Adrenal gland (tissue), 12 donors: ENCODE data around the gene TWIST2. TPM values are rescaled to one million over a fixed set of nuclear protein-coding genes. Genes with fewer than 3 reads are reported as not detected.
A peak's percentile ranks its signal among the peaks of the same experiment; 100 is the strongest.

Source experiments
- DNase-seq, 7 donors: peaks; one replicate each; pipeline ENCODE4 v3.0.0-alpha.2; 2019 to 2020
- H3K27ac ChIP-seq, 5 donors: fragments of 200-600 bp; sonication (generic) in 4 of 5; 1 replicate in 3 of 5; 2 replicates in 2 of 5; pipeline versions ENCODE4 v1.5.1 to v1.8.0; 2016 to 2020; ENCODE audit warnings: mild to moderate bottlenecking in 1 of 5
- H3K27me3 ChIP-seq: fragments of 200-600 bp; 2 replicates; pipeline ENCODE4 v1.8.0; 2021
- H3K36me3 ChIP-seq, 2 donors: fragments of 200-600 bp; replicated peaks in 1 of 2; 1 replicate in 1 of 2; 2 replicates in 1 of 2; pipeline versions ENCODE4 v1.5.1 to v1.8.0; 2018 to 2022
- H3K4me1 ChIP-seq, 2 donors: fragments of 200-600 bp; replicated peaks in 1 of 2; 1 replicate in 1 of 2; 2 replicates in 1 of 2; pipeline versions ENCODE4 v1.5.1 to v1.8.0; 2018 to 2021
- H3K4me3 ChIP-seq, 4 donors: fragments of 200-600 bp; sonication (generic) in 3 of 4; one replicate each; pipeline ENCODE4 v1.5.1; 2016 to 2018
- H3K9me3 ChIP-seq, 3 donors: fragments of 200-600 bp; sonication (generic) in 1 of 3; replicated peaks in 1 of 3; 1 replicate in 2 of 3; 2 replicates in 1 of 3; pipeline versions ENCODE4 v1.5.1 to v1.8.0; 2016 to 2021
- POLR2A ChIP-seq, 2 donors: fragments of 450-650 bp; IDR thresholded peaks; one replicate each; pipeline ENCODE4 v1.6.1; 2017; ENCODE audit warnings: antibody characterized with exemption in 2 of 2, mild to moderate bottlenecking in 2 of 2, moderate library complexity in 1 of 2
- WGBS, 4 donors: extraction: QIAGEN DNeasy Blood & Tissue Kit in 2 of 4; methylation state at CpG; one replicate each; pipeline versions ENCODE4 v1.1.5 to v1.1.7; 2013 to 2017; 5-methylcytosine and 5-hydroxymethylcytosine counted together
- intact Hi-C, 2 donors: fragments of 100-400 bp; cut with DNase I; formaldehyde crosslinking; loops; one replicate each; pipeline versions ENCODE4 v1.14.1 to v1.15.0; 2022 to 2023
- polyA plus RNA-seq, 3 donors: library from polyadenylated mRNA; stranded (reverse); fragments of 200-250 nt in 2 of 3; fragments of 350-450 nt in 1 of 3; fragmentation: Illumina TruSeq in 1 of 3; extraction: RNeasy Lipid Tissue Mini Kit (QIAGEN cat#74804) in 1 of 3; gene quantifications; one replicate each; pipeline ENCODE4 v1.2.3, GENCODE V29; 2013 to 2014
- total RNA-seq, 9 donors: library from RNA; depleted of rRNA in 4 of 9; stranded (reverse); fragments of >200 nt in 4 of 9; fragments of 120-200 nt in 1 of 9; fragmentation: NEBNext Ultra II Directional in 1 of 9; extraction: Animal tissue kit (Norgen Biotek cat#: 25700) in 1 of 9; gene quantifications; one replicate each; pipeline versions ENCODE4 v1.1.0 to v1.2.4, GENCODE V29; 2013 to 2023
- TF ChIP-seq, protein P1 (sequence below), 6 experiments: fragments of 450-650 bp in 4 of 6; fragments of 200-600 bp in 2 of 6; sonication (generic) in 1 of 6; IDR thresholded peaks; 1 replicate in 5 of 6; 2 replicates in 1 of 6; pipeline versions ENCODE4 v1.5.1 to v1.8.0; 2016 to 2021; ENCODE audit warnings: antibody characterized with exemption in 6 of 6, mild to moderate bottlenecking in 2 of 6, moderate library complexity in 1 of 6
- donor health status: healthy with polysubstance abuse.
- donor health status: Bipolar disorder and iron deficiency.
- donor health status: DM: yes; HTN: yes; CAD: no.
- donor health status: DM: no; HTN: no; CAD: no.
- donor health status: DM: no; HTN: no; CAD: no.
- donor health status: DM: yes; HTN: yes; CAD: no.

TWIST2 gene
- total and polyA plus RNA-seq, 12 donors, result 1.0 to 20.5 (median 6.0) TPM

DNA sequence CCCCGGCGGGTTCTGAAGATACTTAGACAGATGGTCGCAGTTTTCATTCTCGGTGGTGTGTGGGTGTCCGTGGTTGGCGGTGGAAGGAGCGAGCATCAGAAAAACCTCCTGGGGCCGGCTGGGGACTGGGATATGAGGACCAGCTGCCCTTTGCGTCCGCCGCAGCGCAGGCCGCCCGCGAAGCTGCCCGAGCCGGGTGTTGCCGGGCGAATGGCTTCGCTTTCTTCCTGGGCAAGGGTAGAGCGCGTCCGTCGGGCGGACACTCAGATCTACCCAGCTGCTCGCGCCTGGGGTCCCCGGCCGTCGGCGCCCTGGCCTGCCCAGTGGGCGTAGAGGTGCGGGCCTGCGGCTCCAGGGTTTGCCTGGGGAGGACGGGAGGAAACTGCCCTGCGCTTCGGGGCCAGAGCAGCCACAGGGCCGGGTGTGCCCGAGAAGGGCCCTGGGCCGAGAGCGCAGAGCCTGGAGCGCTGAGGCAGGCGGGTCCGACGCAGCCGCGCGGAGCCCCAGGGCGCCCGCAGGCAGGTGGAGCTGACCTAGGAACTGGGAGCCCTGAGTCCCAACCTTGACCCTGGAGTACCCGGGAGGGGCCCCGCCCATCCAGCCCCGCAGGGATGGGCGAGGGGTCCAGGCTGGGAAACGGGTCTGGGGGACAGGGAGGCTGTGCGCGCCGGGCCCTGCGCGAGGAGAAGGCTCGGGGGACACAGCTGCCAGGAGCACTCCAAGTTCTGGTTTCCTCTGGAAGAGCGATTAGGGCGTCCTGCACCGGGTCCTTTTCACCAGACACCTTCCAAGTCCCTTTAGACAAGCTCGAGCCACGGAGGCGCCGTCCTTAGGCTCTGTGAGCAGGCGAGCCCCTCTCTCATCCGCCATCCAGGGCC is 1.3 kb downstream of the TWIST2 start:
- WGBS, 4 donors, result 7 to 23% (median 11%) methylated on average over 16 to 70 of the region's 70 CpGs
- no peaks in the 10 kb centered on the region for H3K9me3 ChIP-seq
- TF ChIP-seq, protein P1, sequence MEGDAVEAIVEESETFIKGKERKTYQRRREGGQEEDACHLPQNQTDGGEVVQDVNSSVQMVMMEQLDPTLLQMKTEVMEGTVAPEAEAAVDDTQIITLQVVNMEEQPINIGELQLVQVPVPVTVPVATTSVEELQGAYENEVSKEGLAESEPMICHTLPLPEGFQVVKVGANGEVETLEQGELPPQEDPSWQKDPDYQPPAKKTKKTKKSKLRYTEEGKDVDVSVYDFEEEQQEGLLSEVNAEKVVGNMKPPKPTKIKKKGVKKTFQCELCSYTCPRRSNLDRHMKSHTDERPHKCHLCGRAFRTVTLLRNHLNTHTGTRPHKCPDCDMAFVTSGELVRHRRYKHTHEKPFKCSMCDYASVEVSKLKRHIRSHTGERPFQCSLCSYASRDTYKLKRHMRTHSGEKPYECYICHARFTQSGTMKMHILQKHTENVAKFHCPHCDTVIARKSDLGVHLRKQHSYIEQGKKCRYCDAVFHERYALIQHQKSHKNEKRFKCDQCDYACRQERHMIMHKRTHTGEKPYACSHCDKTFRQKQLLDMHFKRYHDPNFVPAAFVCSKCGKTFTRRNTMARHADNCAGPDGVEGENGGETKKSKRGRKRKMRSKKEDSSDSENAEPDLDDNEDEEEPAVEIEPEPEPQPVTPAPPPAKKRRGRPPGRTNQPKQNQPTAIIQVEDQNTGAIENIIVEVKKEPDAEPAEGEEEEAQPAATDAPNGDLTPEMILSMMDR (IDR thresholded peaks at IDR 0.05), result no peak
- TF ChIP-seq POLR2A (IDR thresholded peaks at IDR 0.05), result no peak
- no peaks in the 10 kb centered on the region for H3K36me3 ChIP-seq
- H3K27me3 ChIP-seq, result peaks cover 42% of the 10 kb centered on the region
- H3K4me3 ChIP-seq, result peak overlapping the region in 1 of 4 donors; percentile 56
- no peak for DNase-seq
- peaks cover 0 to 8% of the 10 kb centered on the region in 2 donors for H3K4me1 ChIP-seq
- peak overlapping the region in 1 of 5 donors; percentile 84 for H3K27ac ChIP-seq
- intact Hi-C loops, result loop anchor here in 1 of 2 donors (10.0 kb wide), 1 partner anchor 116 kb away; no protein-coding TSS in a partner anchor

GRCh38 chr2:238850091-238850490 is 2.2 kb downstream of the TWIST2 start:
- intact Hi-C loops, result no loop called here
- Histone ChIP-seq H3K4me1 (peaks cover 0 to 8% of the 10 kb centered on the region in 2 donors), H3K27ac (no peak overlapping the region), H3K9me3 (no peaks in the 10 kb centered on the region), H3K4me3 (peak overlapping the region in 1 of 4 donors; percentile 56), H3K36me3 (no peaks in the 10 kb centered on the region), H3K27me3 (peaks cover 42% of the 10 kb centered on the region)
- no peak for TF ChIP-seq POLR2A (IDR thresholded peaks at IDR 0.05)
- TF ChIP-seq, protein P1 (IDR thresholded peaks at IDR 0.05), result no peak
- 63 to 86% (median 79%) methylated on average over 2 of the region's 2 CpGs for WGBS, 4 donors
- no peak for DNase-seq

DNA sequence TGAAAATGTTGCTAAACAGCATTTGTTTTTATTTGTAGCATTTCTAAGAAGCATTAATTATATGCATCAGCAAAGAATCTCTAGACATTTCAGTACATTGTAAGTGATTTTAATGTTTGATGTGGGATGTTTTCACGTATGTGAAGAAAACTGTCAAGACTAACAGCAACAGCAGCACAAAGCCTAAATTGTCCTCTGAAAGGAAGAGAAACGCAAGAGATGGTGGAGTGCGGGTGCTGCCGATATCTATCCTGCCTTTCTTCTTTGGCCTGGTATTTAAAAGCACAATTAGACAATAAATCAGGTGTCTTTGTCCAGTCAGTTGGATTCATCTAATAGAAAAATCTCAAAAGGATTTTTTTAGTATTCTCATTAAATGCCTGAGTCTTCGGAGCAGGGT is 3.1 kb downstream of the TWIST2 start:
- intact Hi-C loops, result no loop called here
- WGBS, 4 donors, result 69 to 78% (median 73%) methylated on average over 5 of the region's 5 CpGs
- no peak overlapping the region for H3K27ac ChIP-seq
- peaks cover 42% of the 10 kb centered on the region for H3K27me3 ChIP-seq
- H3K4me1 ChIP-seq, result peaks cover 0 to 8% of the 10 kb centered on the region in 2 donors
- H3K9me3 ChIP-seq, result no peaks in the 10 kb centered on the region
- no peak overlapping the region for H3K4me3 ChIP-seq
- no peak for TF ChIP-seq POLR2A (IDR thresholded peaks at IDR 0.05)
- TF ChIP-seq, protein P1 (IDR thresholded peaks at IDR 0.05), result no peak
- no peak for DNase-seq
- H3K36me3 ChIP-seq, result no peaks in the 10 kb centered on the region

DNA sequence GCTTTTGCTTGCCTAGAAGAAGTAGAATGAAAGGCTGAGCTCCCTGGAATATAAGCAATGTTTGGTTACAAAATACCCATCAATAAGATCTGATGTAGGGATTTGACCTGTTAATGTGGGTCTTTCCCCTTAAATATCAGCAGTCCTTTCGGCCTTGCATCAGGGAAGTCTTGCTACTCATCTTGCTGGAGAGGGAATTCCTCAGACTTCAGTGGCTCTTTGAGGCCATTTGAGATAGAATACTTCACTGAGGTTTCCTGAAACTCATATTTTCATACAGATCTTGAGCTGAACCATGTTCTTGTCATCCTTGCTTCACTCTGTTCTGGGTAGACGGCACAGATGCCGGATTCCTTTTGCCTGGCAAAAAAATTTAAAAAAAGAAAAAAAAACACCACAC is 3.9 kb downstream of the TWIST2 start:
- TF ChIP-seq, protein P1 (IDR thresholded peaks at IDR 0.05), result no peak
- no peak for TF ChIP-seq POLR2A (IDR thresholded peaks at IDR 0.05)
- H3K9me3 ChIP-seq, result no peaks in the 10 kb centered on the region
- WGBS, 4 donors, result 74 to 87% (median 85%) methylated on average over 3 of the region's 3 CpGs
- no peaks in the 10 kb centered on the region for H3K36me3 ChIP-seq
- no peak for DNase-seq
- peaks cover 41% of the 10 kb centered on the region for H3K27me3 ChIP-seq
- intact Hi-C loops, result no loop called here
- H3K27ac ChIP-seq, result no peak overlapping the region
- no peak overlapping the region for H3K4me3 ChIP-seq
- H3K4me1 ChIP-seq, result peaks cover 0 to 8% of the 10 kb centered on the region in 2 donors
